ENCODE results near the gene TDRD3.

GRCh38 chr13:60369242-60369641, 27.8 kb upstream of the TDRD3 start:
- TF ChIP-seq CTCF (IDR thresholded peaks at IDR 0.05; ENCODE audit: low read depth, low read length) (peak; percentile 20; the same call in 1 of the 2 replicates), EZH2phosphoT487 (IDR thresholded peaks at IDR 0.05; ENCODE audit: low read depth) (no peak)

Measured in OCI-LY3 (cell line).